Panc1 (cell line): ENCODE measurements around the gene CCDC183. TPM values are rescaled to one million over a fixed set of nuclear protein-coding genes. Genes with fewer than 3 reads are reported as not detected.
"Not testable (repeated sequence)": the region's sequence is repeated elsewhere in the genome, so short reads cannot be mapped to it uniquely, and the experiment has no call there.

Experiments used
- ATAC-seq: fragments of 200-7000 bp; cut with Tn5 transposase; 2 replicates; pipeline ENCODE4 v1.9.1; 2020; ENCODE audit warnings: mild to moderate bottlenecking, moderate library complexity
- BruUV-seq: library from RNA; stranded (reverse); fragments of 400-500 nt; replicated peaks from 2 replicates; lab custom pipeline; 2021; lab: Mats Ljungman, UMichigan
- CTCF ChIA-PET: fragments of 300-600 bp; sonication (Branson Sonifier 250); formaldehyde crosslinking; loops from one replicate; lab custom pipeline; 2022; ENCODE audit warnings: antibody characterized with exemption; lab: Charles Lee
- POLR2A ChIA-PET: fragments of 300-600 bp; sonication (Branson Sonifier 250); formaldehyde crosslinking; loops from one replicate; lab custom pipeline; 2022; ENCODE audit warnings: antibody characterized with exemption; lab: Charles Lee
- DNase-seq: peaks from one replicate; pipeline ENCODE4 v3.0.0-alpha.2; 2010; ENCODE audit warnings: low read depth, low spot score
- H3K27ac ChIP-seq: 2 replicates; pipeline ENCODE4 v1.5.1; 2011; ENCODE audit warnings: mild to moderate bottlenecking, low read length, inconsistent platforms
- H3K27me3 ChIP-seq: fragments of 200-500 bp; sonication (Bioruptor generic); 2 replicates; pipeline ENCODE4 v1.6.0; 2014; ENCODE audit warnings: low read length, inconsistent platforms; ENCODE audit not compliant: control insufficient read depth, insufficient read depth
- H3K36me3 ChIP-seq: fragments of 200-500 bp; sonication (Bioruptor generic); 2 replicates; pipeline ENCODE4 v1.5.1; 2014; ENCODE audit warnings: inconsistent platforms, mild to moderate bottlenecking, low read length, moderate library complexity; ENCODE audit not compliant: control insufficient read depth, insufficient read depth
- H3K4me1 ChIP-seq: 2 replicates; pipeline ENCODE4 v1.5.1; 2011; ENCODE audit warnings: inconsistent platforms, mild to moderate bottlenecking, low read length, moderate library complexity; ENCODE audit not compliant: control insufficient read depth, insufficient read depth
- H3K4me3 ChIP-seq, 2 experiments: 2 replicates each; pipeline ENCODE4 v1.5.1; 2011 to 2012; ENCODE audit warnings: low read depth in 2 of 2, low read length in 2 of 2, mild to moderate bottlenecking in 2 of 2, inconsistent platforms in 1 of 2, moderate library complexity in 1 of 2
- H3K9me3 ChIP-seq: fragments of 200-500 bp; sonication (Bioruptor generic); 2 replicates; pipeline ENCODE4 v1.5.1; 2014; ENCODE audit warnings: low read depth, mild to moderate bottlenecking, inconsistent platforms, low read length, moderate library complexity; ENCODE audit not compliant: control insufficient read depth, insufficient read depth
- POLR2AphosphoS5 ChIP-seq: IDR thresholded peaks from 2 replicates; pipeline ENCODE4 v1.6.1; 2012; ENCODE audit warnings: mild to moderate bottlenecking, low read depth, low read length, moderate library complexity
- SIN3A ChIP-seq: IDR thresholded peaks from 2 replicates; pipeline ENCODE4 v1.6.1; 2012; ENCODE audit warnings: low read depth, mild to moderate bottlenecking, low read length, moderate library complexity, borderline replicate concordance; ENCODE audit not compliant: insufficient read depth
- TCF7L2 ChIP-seq: IDR thresholded peaks from 2 replicates; pipeline ENCODE4 v1.6.1; 2011; ENCODE audit warnings: mild to moderate bottlenecking, low read depth, low read length, inconsistent platforms
- in situ Hi-C: cut with HindIII; loops from 2 replicates; pipeline ENCODE4 v1.10.0; 2016; ENCODE audit warnings: low sequenced_read_pairs, low pct_unique_long_range_greater_than_20kb
- intact Hi-C: fragments of 100-400 bp; cut with micrococcal nuclease; formaldehyde crosslinking; loops from one replicate; pipeline ENCODE4 v1.10.0; 2022; ENCODE audit not compliant: unreplicated experiment
- total RNA-seq: library from RNA; stranded (reverse); gene quantifications from one replicate; pipeline ENCODE4 v1.2.1, GENCODE V29; 2021; ENCODE audit not compliant: unreplicated experiment
- TF ChIP-seq, protein P1 (sequence below): fragments of 450-650 bp; IDR thresholded peaks from 2 replicates; pipeline ENCODE4 v1.5.1; 2017; ENCODE audit warnings: mild to moderate bottlenecking
- TF ChIP-seq, protein P2 (sequence below), 2 experiments: IDR thresholded peaks; 2 replicates each; pipeline ENCODE4 v1.6.1; 2011 to 2012; ENCODE audit warnings: low read depth in 2 of 2, control low read depth in 1 of 2, low read length in 1 of 2, mild to moderate bottlenecking in 1 of 2, moderate library complexity in 1 of 2; ENCODE audit not compliant: insufficient read depth in 1 of 2

Gene CCDC183
- total RNA-seq, 1 experiment from 2014 or later, result 0.62 TPM

GRCh38 chr9:136755302-136756133, 40.6 kb upstream of the CCDC183 start:
- H3K9me3 ChIP-seq, DNase-seq, CTCF ChIA-PET, intact Hi-C loops, H3K4me1 ChIP-seq, BruUV-seq, H3K27ac ChIP-seq, H3K36me3 ChIP-seq, in situ Hi-C loops, H3K27me3 ChIP-seq, H3K4me3 ChIP-seq, ATAC-seq, POLR2A ChIA-PET: not testable (repeated sequence)

DNA sequence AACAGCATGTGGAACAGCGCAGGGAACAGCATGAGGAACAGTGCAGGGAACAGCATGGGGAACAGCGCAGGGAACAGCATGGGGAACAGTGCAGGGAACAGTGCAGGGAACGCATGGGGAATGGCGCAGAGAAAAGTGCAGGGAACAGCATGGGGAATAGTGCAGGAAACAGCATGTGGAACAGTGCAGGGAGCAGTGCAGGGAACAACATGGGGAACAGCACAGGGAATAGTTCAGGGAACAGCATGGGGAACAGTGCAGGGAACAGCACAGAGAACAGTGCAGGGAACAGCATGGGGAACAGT, 40.1 kb upstream of the CCDC183 start:
- no TSS peak for BruUV-seq
- H3K4me1 ChIP-seq, result 0 out of 2 replicates have a peak, but pooled peaks cover 3% of the 10 kb centered on the region
- CTCF ChIA-PET, result no interaction called here
- H3K9me3 ChIP-seq, result no peaks in the 10 kb centered on the region
- no peak overlapping the region for H3K27ac ChIP-seq
- no peaks in the 10 kb centered on the region for H3K27me3 ChIP-seq
- TF ChIP-seq TCF7L2 (no peak), SIN3A (no peak), POLR2AphosphoS5 (no peak)
- TF ChIP-seq, protein P1, sequence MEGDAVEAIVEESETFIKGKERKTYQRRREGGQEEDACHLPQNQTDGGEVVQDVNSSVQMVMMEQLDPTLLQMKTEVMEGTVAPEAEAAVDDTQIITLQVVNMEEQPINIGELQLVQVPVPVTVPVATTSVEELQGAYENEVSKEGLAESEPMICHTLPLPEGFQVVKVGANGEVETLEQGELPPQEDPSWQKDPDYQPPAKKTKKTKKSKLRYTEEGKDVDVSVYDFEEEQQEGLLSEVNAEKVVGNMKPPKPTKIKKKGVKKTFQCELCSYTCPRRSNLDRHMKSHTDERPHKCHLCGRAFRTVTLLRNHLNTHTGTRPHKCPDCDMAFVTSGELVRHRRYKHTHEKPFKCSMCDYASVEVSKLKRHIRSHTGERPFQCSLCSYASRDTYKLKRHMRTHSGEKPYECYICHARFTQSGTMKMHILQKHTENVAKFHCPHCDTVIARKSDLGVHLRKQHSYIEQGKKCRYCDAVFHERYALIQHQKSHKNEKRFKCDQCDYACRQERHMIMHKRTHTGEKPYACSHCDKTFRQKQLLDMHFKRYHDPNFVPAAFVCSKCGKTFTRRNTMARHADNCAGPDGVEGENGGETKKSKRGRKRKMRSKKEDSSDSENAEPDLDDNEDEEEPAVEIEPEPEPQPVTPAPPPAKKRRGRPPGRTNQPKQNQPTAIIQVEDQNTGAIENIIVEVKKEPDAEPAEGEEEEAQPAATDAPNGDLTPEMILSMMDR, result no peak
- TF ChIP-seq, protein P2, sequence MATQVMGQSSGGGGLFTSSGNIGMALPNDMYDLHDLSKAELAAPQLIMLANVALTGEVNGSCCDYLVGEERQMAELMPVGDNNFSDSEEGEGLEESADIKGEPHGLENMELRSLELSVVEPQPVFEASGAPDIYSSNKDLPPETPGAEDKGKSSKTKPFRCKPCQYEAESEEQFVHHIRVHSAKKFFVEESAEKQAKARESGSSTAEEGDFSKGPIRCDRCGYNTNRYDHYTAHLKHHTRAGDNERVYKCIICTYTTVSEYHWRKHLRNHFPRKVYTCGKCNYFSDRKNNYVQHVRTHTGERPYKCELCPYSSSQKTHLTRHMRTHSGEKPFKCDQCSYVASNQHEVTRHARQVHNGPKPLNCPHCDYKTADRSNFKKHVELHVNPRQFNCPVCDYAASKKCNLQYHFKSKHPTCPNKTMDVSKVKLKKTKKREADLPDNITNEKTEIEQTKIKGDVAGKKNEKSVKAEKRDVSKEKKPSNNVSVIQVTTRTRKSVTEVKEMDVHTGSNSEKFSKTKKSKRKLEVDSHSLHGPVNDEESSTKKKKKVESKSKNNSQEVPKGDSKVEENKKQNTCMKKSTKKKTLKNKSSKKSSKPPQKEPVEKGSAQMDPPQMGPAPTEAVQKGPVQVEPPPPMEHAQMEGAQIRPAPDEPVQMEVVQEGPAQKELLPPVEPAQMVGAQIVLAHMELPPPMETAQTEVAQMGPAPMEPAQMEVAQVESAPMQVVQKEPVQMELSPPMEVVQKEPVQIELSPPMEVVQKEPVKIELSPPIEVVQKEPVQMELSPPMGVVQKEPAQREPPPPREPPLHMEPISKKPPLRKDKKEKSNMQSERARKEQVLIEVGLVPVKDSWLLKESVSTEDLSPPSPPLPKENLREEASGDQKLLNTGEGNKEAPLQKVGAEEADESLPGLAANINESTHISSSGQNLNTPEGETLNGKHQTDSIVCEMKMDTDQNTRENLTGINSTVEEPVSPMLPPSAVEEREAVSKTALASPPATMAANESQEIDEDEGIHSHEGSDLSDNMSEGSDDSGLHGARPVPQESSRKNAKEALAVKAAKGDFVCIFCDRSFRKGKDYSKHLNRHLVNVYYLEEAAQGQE (IDR thresholded peaks at IDR 0.05; ENCODE audit: insufficient read depth in 1 of 2, low read depth in 2 of 2, low read length in 1 of 2), result no peak
- ATAC-seq, result no peak
- no peak overlapping the region for H3K4me3 ChIP-seq
- POLR2A ChIA-PET, result no interaction called here
- in situ Hi-C loops (no loop called here), intact Hi-C loops (no loop called here)
- H3K36me3 ChIP-seq, result no peaks in the 10 kb centered on the region
- DNase-seq, result no peak

DNA sequence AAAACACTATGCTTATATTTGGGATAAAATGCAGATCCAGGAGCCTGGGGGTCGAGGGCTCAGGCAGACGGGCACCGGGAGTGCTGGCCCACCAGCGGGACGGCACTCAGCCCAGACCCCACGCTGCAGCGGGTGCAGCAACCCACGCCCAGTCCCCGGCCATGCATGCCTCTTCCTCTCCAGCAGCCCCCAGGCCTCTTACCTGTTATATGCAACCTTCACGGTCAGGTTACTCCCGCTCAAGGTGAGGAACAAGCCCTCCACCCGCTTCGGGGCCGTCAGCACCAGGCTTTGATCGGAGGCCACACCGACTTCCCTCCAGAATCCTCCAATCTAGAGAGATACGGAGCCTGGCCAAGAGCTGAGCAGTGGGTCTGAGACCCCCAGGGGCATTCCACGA, 39.3 kb upstream of the CCDC183 start:
- TF ChIP-seq SIN3A, result no peak
- TF ChIP-seq, protein P1, result no peak
- no peak for TF ChIP-seq TCF7L2
- TF ChIP-seq, protein P2 (IDR thresholded peaks at IDR 0.05; ENCODE audit: insufficient read depth in 1 of 2, low read depth in 2 of 2, low read length in 1 of 2), result no peak
- TF ChIP-seq POLR2AphosphoS5, result no peak
- ATAC-seq (no peak), DNase-seq (no peak)
- Histone ChIP-seq H3K4me1 (0 out of 2 replicates have a peak, but pooled peaks cover 3% of the 10 kb centered on the region), H3K27me3 (no peaks in the 10 kb centered on the region), H3K27ac (no peak overlapping the region), H3K36me3 (no peaks in the 10 kb centered on the region), H3K9me3 (no peaks in the 10 kb centered on the region), H3K4me3 (no peak overlapping the region)
- ChIA-PET CTCF (no interaction called here), POLR2A (no interaction called here)
- in situ Hi-C loops, result no loop called here
- intact Hi-C loops, result no loop called here
- no TSS peak for BruUV-seq
